Left lung (tissue), 10 donors: ENCODE measurements around the gene FRMD4A. TPM values are rescaled to one million over a fixed set of nuclear protein-coding genes. Genes with fewer than 3 reads are reported as not detected.
A peak's percentile ranks its signal among the peaks of the same experiment; 100 is the strongest.

ENCODE experiments used
- ATAC-seq: fragments of 200-7000 bp; cut with Tn5 transposase; one replicate; pipeline ENCODE4 v1.9.1; 2020; ENCODE audit warnings: moderate library complexity
- DNase-seq, 4 donors: peaks; one replicate each; pipeline ENCODE4 v3.0.0-alpha.2; 2013 to 2020
- H3K27ac ChIP-seq, 2 donors: fragments of 200-600 bp; sonication (generic) in 1 of 2; one replicate each; pipeline versions ENCODE4 v1.5.0 to v1.8.0; 2020 to 2021
- H3K27me3 ChIP-seq, 2 donors: fragments of 200-600 bp; sonication (generic) in 1 of 2; one replicate each; pipeline versions ENCODE4 v1.5.0 to v1.8.0; 2020 to 2021
- H3K36me3 ChIP-seq, 2 donors: fragments of 200-600 bp; sonication (generic) in 1 of 2; one replicate each; pipeline versions ENCODE4 v1.5.0 to v1.8.0; 2020 to 2021
- H3K4me1 ChIP-seq, 2 donors: fragments of 200-600 bp; one replicate each; pipeline ENCODE4 v1.8.0; 2021
- H3K4me3 ChIP-seq, 2 donors: fragments of 200-600 bp; sonication (generic) in 1 of 2; one replicate each; pipeline versions ENCODE4 v1.5.0 to v1.8.0; 2020 to 2021; ENCODE audit warnings: mild to moderate bottlenecking in 1 of 2
- H3K9me3 ChIP-seq, 2 donors: fragments of 200-600 bp; sonication (generic) in 1 of 2; one replicate each; pipeline versions ENCODE4 v1.5.0 to v1.8.0; 2020 to 2021
- intact Hi-C, 2 donors: fragments of 100-400 bp; cut with DNase I; formaldehyde crosslinking; loops; one replicate each; pipeline versions ENCODE4 v1.11.2 to v1.14.2; 2022
- polyA plus RNA-seq, 6 donors: library from polyadenylated mRNA; unstranded; fragments of 120-200 nt; gene quantifications; one replicate each; pipeline ENCODE4 v1.2.1, GENCODE V29; 2013; ENCODE audit not compliant: insufficient read length in 6 of 6
- total RNA-seq, 2 donors: library from RNA; stranded (reverse); fragmentation: NEBNext Ultra II Directional; extraction: Animal tissue kit (Norgen Biotek cat#: 25700); gene quantifications; one replicate each; pipeline ENCODE4 v1.2.1, GENCODE V29; 2021
- TF ChIP-seq, protein P1 (sequence below), 2 donors: fragments of 200-600 bp; sonication (generic) in 1 of 2; IDR thresholded peaks; one replicate each; pipeline versions ENCODE4 v1.5.0 to v1.8.0; 2021; ENCODE audit warnings: antibody characterized with exemption in 2 of 2
- donor health status: DM: no; HTN: yes; CAD: no.
- donor health status: DM: no; HTN: no; CAD: no.

Gene FRMD4A
- total and polyA plus RNA-seq, 8 donors, result 33.9 to 62.8 (median 57.0) TPM

DNA sequence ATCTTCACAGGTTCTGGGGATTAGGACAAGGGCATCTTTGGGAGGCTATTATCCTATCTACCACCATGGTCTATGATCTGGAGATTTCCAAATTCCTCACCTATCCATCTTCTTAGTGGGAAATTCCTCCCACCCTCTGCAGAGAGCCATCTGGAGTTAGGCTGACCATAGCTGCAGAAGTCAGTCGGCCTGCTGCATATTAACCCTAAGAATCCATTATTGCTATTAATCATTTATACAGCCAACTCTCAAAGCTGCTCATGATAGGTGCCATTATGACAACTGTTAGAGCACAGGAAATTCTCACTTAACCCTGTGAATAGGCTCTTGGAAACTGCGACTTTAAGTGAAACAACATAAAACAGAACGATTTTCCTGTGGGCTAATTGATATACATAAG, 60.4 kb downstream of the FRMD4A start:
- TF ChIP-seq, protein P1, sequence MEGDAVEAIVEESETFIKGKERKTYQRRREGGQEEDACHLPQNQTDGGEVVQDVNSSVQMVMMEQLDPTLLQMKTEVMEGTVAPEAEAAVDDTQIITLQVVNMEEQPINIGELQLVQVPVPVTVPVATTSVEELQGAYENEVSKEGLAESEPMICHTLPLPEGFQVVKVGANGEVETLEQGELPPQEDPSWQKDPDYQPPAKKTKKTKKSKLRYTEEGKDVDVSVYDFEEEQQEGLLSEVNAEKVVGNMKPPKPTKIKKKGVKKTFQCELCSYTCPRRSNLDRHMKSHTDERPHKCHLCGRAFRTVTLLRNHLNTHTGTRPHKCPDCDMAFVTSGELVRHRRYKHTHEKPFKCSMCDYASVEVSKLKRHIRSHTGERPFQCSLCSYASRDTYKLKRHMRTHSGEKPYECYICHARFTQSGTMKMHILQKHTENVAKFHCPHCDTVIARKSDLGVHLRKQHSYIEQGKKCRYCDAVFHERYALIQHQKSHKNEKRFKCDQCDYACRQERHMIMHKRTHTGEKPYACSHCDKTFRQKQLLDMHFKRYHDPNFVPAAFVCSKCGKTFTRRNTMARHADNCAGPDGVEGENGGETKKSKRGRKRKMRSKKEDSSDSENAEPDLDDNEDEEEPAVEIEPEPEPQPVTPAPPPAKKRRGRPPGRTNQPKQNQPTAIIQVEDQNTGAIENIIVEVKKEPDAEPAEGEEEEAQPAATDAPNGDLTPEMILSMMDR (IDR thresholded peaks at IDR 0.05), result no peak
- Histone ChIP-seq H3K27ac (no peak overlapping the region), H3K4me3 (no peak overlapping the region), H3K36me3 (no peaks in the 10 kb centered on the region), H3K4me1 (no peaks in the 10 kb centered on the region), H3K27me3 (no peaks in the 10 kb centered on the region), H3K9me3 (peaks cover 0 to 3% of the 10 kb centered on the region in 2 donors)
- ATAC-seq (no peak), DNase-seq (no peak)
- intact Hi-C loops, result no loop called here

DNA sequence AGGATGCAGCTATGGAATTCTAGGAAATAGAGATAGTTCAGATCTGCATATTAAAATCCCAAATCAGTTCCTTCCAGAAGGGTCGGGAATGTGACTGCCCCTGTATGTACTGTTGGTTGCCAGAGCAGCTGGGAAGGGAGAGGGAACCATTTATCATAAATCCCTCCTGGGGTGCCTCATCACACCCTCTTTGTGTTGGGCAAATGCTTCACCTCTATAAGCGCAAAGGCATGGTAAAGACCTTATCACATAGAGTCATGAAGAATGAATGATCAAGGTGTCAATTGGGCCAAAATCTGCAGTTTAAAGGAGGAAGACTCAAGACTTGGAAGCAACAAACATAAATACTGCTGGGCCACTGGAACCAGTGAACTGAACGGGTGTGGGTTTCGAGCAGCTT, 65.0 kb downstream of the FRMD4A start:
- ATAC-seq (no peak), DNase-seq (no peak)
- peaks cover 0 to 5% of the 10 kb centered on the region in 2 donors for H3K27me3 ChIP-seq
- H3K9me3 ChIP-seq, result peaks cover 0 to 3% of the 10 kb centered on the region in 2 donors
- H3K36me3 ChIP-seq, result no peaks in the 10 kb centered on the region
- intact Hi-C loops, result no loop called here
- no peak overlapping the region for H3K27ac ChIP-seq
- H3K4me3 ChIP-seq, result no peak overlapping the region
- TF ChIP-seq, protein P1 (IDR thresholded peaks at IDR 0.05), result no peak
- H3K4me1 ChIP-seq, result no peaks in the 10 kb centered on the region

DNA sequence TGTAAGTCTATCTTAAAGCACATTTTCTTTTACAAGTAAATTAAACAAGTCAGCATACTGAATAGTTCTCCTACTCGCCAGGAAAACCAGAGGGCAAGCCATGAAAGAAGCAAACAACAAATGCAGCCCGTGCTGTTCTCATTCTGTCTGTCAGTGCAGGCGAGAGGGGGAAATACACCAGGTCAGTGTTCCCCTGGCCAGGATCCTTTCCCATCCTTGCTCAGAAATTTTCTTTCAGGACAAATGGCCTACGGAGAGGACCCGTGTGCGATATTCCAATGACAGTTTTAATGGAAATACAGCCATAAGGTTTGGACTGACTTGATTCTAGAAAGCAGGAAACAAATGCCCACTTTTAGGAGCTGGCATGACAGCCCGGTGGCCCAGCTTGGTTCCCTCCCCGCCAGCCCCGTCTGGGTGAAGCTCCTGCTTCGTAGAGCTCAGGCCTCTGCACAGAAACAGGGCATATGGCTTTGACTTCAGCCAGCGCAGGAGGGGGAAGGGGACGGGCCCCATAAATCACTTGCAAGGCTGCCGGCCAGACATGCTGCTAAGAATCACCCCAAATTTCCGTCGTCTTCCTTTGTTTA, 67.8 kb downstream of the FRMD4A start:
- DNase-seq, result no peak
- Histone ChIP-seq H3K27ac (no peak overlapping the region), H3K4me3 (no peak overlapping the region), H3K27me3 (peaks cover 0 to 5% of the 10 kb centered on the region in 2 donors), H3K9me3 (no peaks in the 10 kb centered on the region), H3K36me3 (no peaks in the 10 kb centered on the region), H3K4me1 (no peaks in the 10 kb centered on the region)
- TF ChIP-seq, protein P1 (IDR thresholded peaks at IDR 0.05), result no peak
- intact Hi-C loops, result no loop called here
- ATAC-seq, result no peak

DNA sequence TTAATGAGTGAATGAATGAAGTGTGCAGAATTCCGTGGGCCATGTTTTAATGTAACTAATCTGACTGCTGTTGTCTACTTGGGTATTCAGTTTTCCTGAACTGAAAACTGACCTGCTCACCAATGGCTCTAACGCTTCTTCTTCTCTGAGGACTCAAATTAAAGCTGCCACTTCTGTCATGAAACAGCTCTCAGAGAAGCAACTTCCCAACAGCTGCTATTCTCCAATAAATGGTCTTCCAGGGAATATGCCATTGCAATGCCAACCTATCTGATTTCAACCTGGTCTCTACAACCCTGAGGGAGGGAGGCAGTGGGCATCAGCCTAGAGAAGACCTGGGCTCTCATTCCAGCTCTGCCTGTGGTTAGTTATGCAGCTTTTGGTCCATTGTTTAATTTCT, 69.4 kb downstream of the FRMD4A start:
- ATAC-seq (no peak), DNase-seq (no peak)
- Histone ChIP-seq H3K27ac (no peak overlapping the region), H3K27me3 (peaks cover 0 to 5% of the 10 kb centered on the region in 2 donors), H3K9me3 (no peaks in the 10 kb centered on the region), H3K4me1 (no peaks in the 10 kb centered on the region), H3K4me3 (no peak overlapping the region), H3K36me3 (no peaks in the 10 kb centered on the region)
- TF ChIP-seq, protein P1 (IDR thresholded peaks at IDR 0.05), result no peak
- intact Hi-C loops, result no loop called here

DNA sequence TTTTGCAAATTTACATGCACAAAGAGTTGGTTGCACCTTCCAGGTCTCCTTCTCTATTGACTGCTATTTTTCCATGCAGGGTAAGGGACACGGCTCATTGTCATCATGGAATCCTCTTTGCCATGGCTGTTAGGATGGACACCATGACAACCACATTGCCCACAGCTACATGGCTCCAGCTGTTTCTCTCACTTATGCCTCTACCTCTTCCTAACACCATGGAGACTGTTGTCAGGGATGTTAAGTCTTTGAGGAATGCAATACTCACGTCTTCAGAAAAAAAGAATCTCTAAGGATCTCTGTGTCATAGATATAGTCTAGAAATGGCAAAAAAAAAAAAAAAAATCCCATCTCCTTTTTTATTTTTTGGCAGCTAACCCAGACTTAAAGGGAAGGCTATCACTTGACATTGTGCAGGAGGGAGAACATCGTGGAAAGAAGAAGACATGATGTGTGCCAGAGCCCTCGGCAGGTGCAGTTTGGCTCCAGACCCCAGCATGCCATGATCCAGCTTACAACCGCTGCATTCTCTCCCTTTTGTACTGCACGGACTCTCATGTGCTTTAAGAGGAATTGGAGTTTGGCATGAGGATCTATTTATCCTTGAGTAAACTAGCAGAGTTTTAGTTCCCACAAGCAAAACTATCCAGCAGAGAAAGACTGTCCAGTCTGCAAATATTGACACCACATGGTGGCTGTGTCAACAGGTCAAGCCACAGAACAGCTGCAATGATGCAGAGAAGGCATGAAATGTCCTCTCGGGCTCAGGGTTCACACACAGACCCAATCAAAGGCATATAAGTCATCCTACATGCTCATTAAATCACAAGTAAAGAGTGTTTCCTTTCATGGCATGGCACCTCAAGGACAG, 70.8 kb downstream of the FRMD4A start:
- intact Hi-C loops, result no loop called here
- Histone ChIP-seq H3K4me1 (no peaks in the 10 kb centered on the region), H3K4me3 (no peak overlapping the region), H3K9me3 (no peaks in the 10 kb centered on the region), H3K27ac (no peak overlapping the region), H3K36me3 (no peaks in the 10 kb centered on the region), H3K27me3 (peaks cover 0 to 5% of the 10 kb centered on the region in 2 donors)
- TF ChIP-seq, protein P1 (IDR thresholded peaks at IDR 0.05), result no peak
- DNase-seq, result no peak
- ATAC-seq, result peak; percentile 44
